ENCODE data around the gene TSPAN3. TPM values are rescaled to one million over a fixed set of nuclear protein-coding genes. Genes with fewer than 3 reads are reported as not detected.

The TSPAN3 gene
- total RNA-seq, 4 donors from 2014 or later: 229 to 361 (median 341) TPM

- Histone ChIP-seq H3K4me3 (no peak overlapping the region), H3K9me3 (no peaks in the 10 kb centered on the region), H3K4me1 (no peaks in the 10 kb centered on the region), H3K36me3 (no peaks in the 10 kb centered on the region), H3K27ac (peak overlapping the region in 1 of 4 donors; percentile 29), H3K27me3 (no peaks in the 10 kb centered on the region)
- TF ChIP-seq POLR2A (IDR thresholded peaks at IDR 0.05): no peak
- TF ChIP-seq CTCF (IDR thresholded peaks at IDR 0.05 in 4 of 5, conservative IDR thresholded peaks at IDR 0.05 in 1 of 5): no peak
- intact Hi-C loops (cut with DNase I; ENCODE audit: low total_unique reads) (no loop called here), in situ Hi-C loops (cut with MboI; ENCODE audit: low sequenced_read_pairs in 4 of 4) (no loop called here)
- ATAC-seq (no peak), DNase-seq (no peak)
Observed at GRCh38 chr15:77002436-77002835, 68.5 kb downstream of the TSPAN3 start.

GRCh38 chr15:77001966-77002365 is 68.9 kb downstream of the TSPAN3 start:
- Histone ChIP-seq H3K27me3 (no peaks in the 10 kb centered on the region), H3K9me3 (no peaks in the 10 kb centered on the region), H3K4me3 (no peak overlapping the region), H3K27ac (no peak overlapping the region), H3K4me1 (no peaks in the 10 kb centered on the region), H3K36me3 (no peaks in the 10 kb centered on the region)
- no peak for DNase-seq
- intact Hi-C loops (cut with DNase I; ENCODE audit: low total_unique reads): no loop called here
- no peak for TF ChIP-seq POLR2A (IDR thresholded peaks at IDR 0.05)
- no peak for TF ChIP-seq CTCF (IDR thresholded peaks at IDR 0.05 in 4 of 5, conservative IDR thresholded peaks at IDR 0.05 in 1 of 5)
- no peak for ATAC-seq
- in situ Hi-C loops (cut with MboI; ENCODE audit: low sequenced_read_pairs in 4 of 4): no loop called here

GRCh38 chr15:77001351-77001750 is 69.6 kb downstream of the TSPAN3 start:
- no peaks in the 10 kb centered on the region for H3K9me3 ChIP-seq
- no peak for TF ChIP-seq CTCF (IDR thresholded peaks at IDR 0.05 in 4 of 5, conservative IDR thresholded peaks at IDR 0.05 in 1 of 5)
- TF ChIP-seq POLR2A (IDR thresholded peaks at IDR 0.05): no peak
- ATAC-seq (no peak), DNase-seq (no peak)
- H3K27me3 ChIP-seq: no peaks in the 10 kb centered on the region
- H3K4me1 ChIP-seq: peaks cover 0 to 4% of the 10 kb centered on the region in 2 donors
- no peak overlapping the region for H3K27ac ChIP-seq
- no peak overlapping the region for H3K4me3 ChIP-seq
- in situ Hi-C loops (cut with MboI; ENCODE audit: low sequenced_read_pairs in 4 of 4): no loop called here
- intact Hi-C loops (cut with DNase I; ENCODE audit: low total_unique reads): no loop called here
- H3K36me3 ChIP-seq: no peaks in the 10 kb centered on the region

GRCh38 chr15:76999996-77000395 is 70.9 kb downstream of the TSPAN3 start:
- Histone ChIP-seq H3K4me3 (no peak overlapping the region), H3K4me1 (peaks cover 0 to 4% of the 10 kb centered on the region in 2 donors), H3K36me3 (no peaks in the 10 kb centered on the region), H3K27ac (no peak overlapping the region), H3K27me3 (no peaks in the 10 kb centered on the region), H3K9me3 (no peaks in the 10 kb centered on the region)
- in situ Hi-C loops (cut with MboI; ENCODE audit: low sequenced_read_pairs in 4 of 4) (no loop called here), intact Hi-C loops (cut with DNase I; ENCODE audit: low total_unique reads) (no loop called here)
- TF ChIP-seq POLR2A (IDR thresholded peaks at IDR 0.05) (no peak), CTCF (IDR thresholded peaks at IDR 0.05 in 4 of 5, conservative IDR thresholded peaks at IDR 0.05 in 1 of 5) (no peak)
- DNase-seq (no peak), ATAC-seq (no peak)

- Histone ChIP-seq H3K9me3 (no peaks in the 10 kb centered on the region), H3K27ac (no peak overlapping the region), H3K36me3 (no peaks in the 10 kb centered on the region), H3K4me3 (no peak overlapping the region), H3K27me3 (no peaks in the 10 kb centered on the region), H3K4me1 (peaks cover 0 to 4% of the 10 kb centered on the region in 2 donors)
- no peak for TF ChIP-seq POLR2A (IDR thresholded peaks at IDR 0.05)
- TF ChIP-seq CTCF (IDR thresholded peaks at IDR 0.05 in 4 of 5, conservative IDR thresholded peaks at IDR 0.05 in 1 of 5): no peak
- ATAC-seq (no peak), DNase-seq (no peak)
- in situ Hi-C loops (cut with MboI; ENCODE audit: low sequenced_read_pairs in 4 of 4): no loop called here
- intact Hi-C loops (cut with DNase I; ENCODE audit: low total_unique reads): no loop called here
Observed at GRCh38 chr15:76998663-76999285, 72.1 kb downstream of the TSPAN3 start.

Data from gastrocnemius medialis (tissue), 4 donors.